Ovary (tissue), 9 donors: ENCODE data around the gene FADS1. TPM values are rescaled to one million over a fixed set of nuclear protein-coding genes. Genes with fewer than 3 reads are reported as not detected.

Experiments used
- DNase-seq, 5 donors: peaks; one replicate each; pipeline ENCODE4 v3.0.0-alpha.2; 2019 to 2020
- H3K27ac ChIP-seq, 2 donors: fragments of 200-600 bp; one replicate each; pipeline versions ENCODE4 v1.5.1 to v1.8.0; 2019 to 2022
- H3K27me3 ChIP-seq: fragments of 200-600 bp; one replicate; pipeline ENCODE4 v1.8.0; 2022
- H3K36me3 ChIP-seq: fragments of 200-600 bp; sonication (generic); one replicate; pipeline ENCODE4 v1.5.1; 2019
- H3K4me1 ChIP-seq: one replicate; pipeline ENCODE4 v1.8.1; 2013; ENCODE audit warnings: mild to moderate bottlenecking, moderate library complexity; ENCODE audit not compliant: insufficient read depth
- H3K4me3 ChIP-seq: fragments of 200-600 bp; sonication (generic); one replicate; pipeline ENCODE4 v1.5.1; 2017
- H3K9me3 ChIP-seq, 2 donors: fragments of 200-600 bp in 1 of 2; sonication (generic) in 1 of 2; one replicate each; pipeline versions ENCODE4 v1.5.1 to v1.8.1; 2013 to 2019; ENCODE audit warnings: mild to moderate bottlenecking in 1 of 2, moderate library complexity in 1 of 2
- EP300 ChIP-seq: sonication (generic); formaldehyde crosslinking; IDR thresholded peaks from one replicate; pipeline ENCODE4 v1.6.1; 2017; ENCODE audit warnings: antibody characterized with exemption
- POLR2A ChIP-seq: fragments of 450-650 bp; IDR thresholded peaks from one replicate; pipeline ENCODE4 v1.6.1; 2017; ENCODE audit warnings: antibody characterized with exemption, mild to moderate bottlenecking, moderate library complexity
- WGBS, 3 donors: extraction: QIAGEN DNeasy Blood & Tissue Kit in 1 of 3; methylation state at CpG; one replicate each; pipeline versions ENCODE4 v1.1.5 to v1.1.7; 2013 to 2017; 5-methylcytosine and 5-hydroxymethylcytosine counted together
- intact Hi-C, 4 donors: fragments of 100-400 bp; cut with DNase I; formaldehyde crosslinking; loops; one replicate each; pipeline versions ENCODE4 v1.11.0 to v1.15.1; 2022 to 2023
- polyA plus RNA-seq, 2 donors: library from polyadenylated mRNA; stranded (reverse); fragments of 200-250 nt in 1 of 2; fragments of 350-450 nt in 1 of 2; fragmentation: Illumina TruSeq in 1 of 2; extraction: RNeasy Lipid Tissue Mini Kit (QIAGEN cat#74804) in 1 of 2; gene quantifications; one replicate each; pipeline ENCODE4 v1.2.3, GENCODE V29; 2013 to 2014
- total RNA-seq, 7 donors: library from RNA; depleted of rRNA in 2 of 7; stranded (reverse); fragments of >200 nt in 2 of 7; fragmentation: NEBNext Ultra II Directional in 3 of 7; extraction: Animal tissue kit (Norgen Biotek cat#: 25700) in 3 of 7; gene quantifications; one replicate each; pipeline versions ENCODE4 v1.1.0 to v1.2.4, GENCODE V29; 2016 to 2023
- TF ChIP-seq, protein P1 (sequence below), 3 donors: fragments of 450-650 bp in 2 of 3; fragments of 200-600 bp in 1 of 3; IDR thresholded peaks; one replicate each; pipeline versions ENCODE4 v1.5.1 to v1.8.0; 2016 to 2022; ENCODE audit warnings: antibody characterized with exemption in 3 of 3, mild to moderate bottlenecking in 1 of 3
- donor health status: DM: no; HTN: no; CAD: no; lungs with moderate emphysema.
- donor health status: DM: no; HTN: no; CAD: no.
- donor health status: Bipolar disorder and iron deficiency.
- donor health status: DM: yes; HTN: yes; CAD: no.
- donor health status: DM: no; HTN: no; CAD: no.
- donor health status: DM: yes; HTN: yes; CAD: no.

FADS1 gene
- total and polyA plus RNA-seq, 9 donors: 16.2 to 242 (median 45.3) TPM

- TF ChIP-seq EP300 (no peak), POLR2A (no peak)
- TF ChIP-seq, protein P1, sequence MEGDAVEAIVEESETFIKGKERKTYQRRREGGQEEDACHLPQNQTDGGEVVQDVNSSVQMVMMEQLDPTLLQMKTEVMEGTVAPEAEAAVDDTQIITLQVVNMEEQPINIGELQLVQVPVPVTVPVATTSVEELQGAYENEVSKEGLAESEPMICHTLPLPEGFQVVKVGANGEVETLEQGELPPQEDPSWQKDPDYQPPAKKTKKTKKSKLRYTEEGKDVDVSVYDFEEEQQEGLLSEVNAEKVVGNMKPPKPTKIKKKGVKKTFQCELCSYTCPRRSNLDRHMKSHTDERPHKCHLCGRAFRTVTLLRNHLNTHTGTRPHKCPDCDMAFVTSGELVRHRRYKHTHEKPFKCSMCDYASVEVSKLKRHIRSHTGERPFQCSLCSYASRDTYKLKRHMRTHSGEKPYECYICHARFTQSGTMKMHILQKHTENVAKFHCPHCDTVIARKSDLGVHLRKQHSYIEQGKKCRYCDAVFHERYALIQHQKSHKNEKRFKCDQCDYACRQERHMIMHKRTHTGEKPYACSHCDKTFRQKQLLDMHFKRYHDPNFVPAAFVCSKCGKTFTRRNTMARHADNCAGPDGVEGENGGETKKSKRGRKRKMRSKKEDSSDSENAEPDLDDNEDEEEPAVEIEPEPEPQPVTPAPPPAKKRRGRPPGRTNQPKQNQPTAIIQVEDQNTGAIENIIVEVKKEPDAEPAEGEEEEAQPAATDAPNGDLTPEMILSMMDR (IDR thresholded peaks at IDR 0.05): no peak
- no peaks in the 10 kb centered on the region for H3K27me3 ChIP-seq
- H3K27ac ChIP-seq: no peak overlapping the region
- 92 to 94% (median 94%) methylated on average over 5 of the region's 5 CpGs for WGBS, 3 donors
- H3K9me3 ChIP-seq: no peaks in the 10 kb centered on the region
- H3K36me3 ChIP-seq: no peaks in the 10 kb centered on the region
- DNase-seq: no peak
- H3K4me3 ChIP-seq: no peak overlapping the region
- peaks cover 7% of the 10 kb centered on the region for H3K4me1 ChIP-seq
- intact Hi-C loops: no loop called here
These were observed 21.7 kb upstream of the FADS1 start for GRCh38 chr11:61838501-61838900.

- no peak overlapping the region for H3K27ac ChIP-seq
- 90 to 92% (median 92%) methylated on average over 15 of the region's 15 CpGs for WGBS, 3 donors
- H3K27me3 ChIP-seq: no peaks in the 10 kb centered on the region
- no peak for DNase-seq
- H3K9me3 ChIP-seq: no peaks in the 10 kb centered on the region
- no peak overlapping the region for H3K4me3 ChIP-seq
- peaks cover 7% of the 10 kb centered on the region for H3K4me1 ChIP-seq
- intact Hi-C loops: no loop called here
- H3K36me3 ChIP-seq: no peaks in the 10 kb centered on the region
- TF ChIP-seq, protein P1 (IDR thresholded peaks at IDR 0.05): no peak
- no peak for TF ChIP-seq POLR2A
- no peak for TF ChIP-seq EP300
These were observed 20.7 kb upstream of the FADS1 start for GRCh38 chr11:61837411-61838005.

- no peaks in the 10 kb centered on the region for H3K36me3 ChIP-seq
- no peak overlapping the region for H3K27ac ChIP-seq
- 96 to 98% (median 96%) methylated on average over 8 of the region's 8 CpGs for WGBS, 3 donors
- H3K4me1 ChIP-seq: peaks cover 7% of the 10 kb centered on the region
- no peak for DNase-seq
- intact Hi-C loops: no loop called here
- TF ChIP-seq, protein P1 (IDR thresholded peaks at IDR 0.05): no peak
- no peak for TF ChIP-seq POLR2A
- TF ChIP-seq EP300: no peak
- H3K4me3 ChIP-seq: no peak overlapping the region
- no peaks in the 10 kb centered on the region for H3K27me3 ChIP-seq
- H3K9me3 ChIP-seq: no peaks in the 10 kb centered on the region
These were observed 19.4 kb upstream of the FADS1 start for GRCh38 chr11:61836193-61836592.

GRCh38 chr11:61834278-61835048, 17.7 kb upstream of the FADS1 start:
- Histone ChIP-seq H3K27me3 (no peaks in the 10 kb centered on the region), H3K4me3 (no peak overlapping the region), H3K36me3 (no peaks in the 10 kb centered on the region), H3K4me1 (peaks cover 12% of the 10 kb centered on the region), H3K9me3 (no peaks in the 10 kb centered on the region), H3K27ac (peak overlapping the region; percentile 34 to 45)
- intact Hi-C loops: no loop called here
- peak in 4 of 5 donors; percentile 49 to 60 (median 53) for DNase-seq
- TF ChIP-seq POLR2A: no peak
- no peak for TF ChIP-seq EP300
- TF ChIP-seq, protein P1 (IDR thresholded peaks at IDR 0.05): no peak
- WGBS, 3 donors: 40 to 47% (median 41%) methylated on average over 12 of the region's 12 CpGs
